RKO (cell line): ENCODE measurements around the gene AGAP3.

Source experiments
- DNase-seq: peaks from one replicate; pipeline ENCODE4 v3.0.0-alpha.2; 2016; ENCODE audit warnings: low spot score

AGAP3 gene

GRCh38 chr7:151109094-151110048, 23.1 kb downstream of the AGAP3 start:
- no peak for DNase-seq

GRCh38 chr7:151110236-151110940, 24.1 kb downstream of the AGAP3 start:
- DNase-seq = no peak

GRCh38 chr7:151110941-151111645, 24.8 kb downstream of the AGAP3 start:
- DNase-seq = peak; percentile 79

- no peak for DNase-seq
Measured at GRCh38 chr7:151113344-151114150, 27.3 kb downstream of the AGAP3 start.

- no peak for DNase-seq
Measured at GRCh38 chr7:151114151-151115090, 28.1 kb downstream of the AGAP3 start.

GRCh38 chr7:151115121-151115835, 29.0 kb downstream of the AGAP3 start:
- no peak for DNase-seq

GRCh38 chr7:151115836-151116418, 29.7 kb downstream of the AGAP3 start:
- DNase-seq = no peak

GRCh38 chr7:151116603-151117440, 30.5 kb downstream of the AGAP3 start:
- no peak for DNase-seq

GRCh38 chr7:151117565-151117964, 31.3 kb downstream of the AGAP3 start:
- no peak for DNase-seq

- no peak for DNase-seq
Measured at GRCh38 chr7:151118108-151119054, 32.1 kb downstream of the AGAP3 start.

- DNase-seq = no peak
Measured at GRCh38 chr7:151119055-151119415, 32.8 kb downstream of the AGAP3 start.

- no peak for DNase-seq
Measured at GRCh38 chr7:151119902-151120301, 33.6 kb downstream of the AGAP3 start.

- no peak for DNase-seq
Measured at GRCh38 chr7:151120896-151121295, 34.6 kb downstream of the AGAP3 start.

GRCh38 chr7:151121380-151122170, 35.3 kb downstream of the AGAP3 start:
- no peak for DNase-seq

GRCh38 chr7:151122276-151122675, 36.0 kb downstream of the AGAP3 start:
- no peak for DNase-seq

GRCh38 chr7:151122796-151123157, 36.5 kb downstream of the AGAP3 start:
- DNase-seq = no peak
